HG02973 (cell line): ENCODE data around the gene FGGY.

Experiments
- ATAC-seq: cut with Tn5 transposase; IDR thresholded peaks from one replicate; pipeline ENCODE4 v1.9.1; 2021; ENCODE audit warnings: moderate library complexity; ENCODE audit not compliant: unreplicated experiment

Gene FGGY

GRCh38 chr1:59378621-59379370, 81.9 kb downstream of the FGGY start:
- ATAC-seq, result no peak

DNA sequence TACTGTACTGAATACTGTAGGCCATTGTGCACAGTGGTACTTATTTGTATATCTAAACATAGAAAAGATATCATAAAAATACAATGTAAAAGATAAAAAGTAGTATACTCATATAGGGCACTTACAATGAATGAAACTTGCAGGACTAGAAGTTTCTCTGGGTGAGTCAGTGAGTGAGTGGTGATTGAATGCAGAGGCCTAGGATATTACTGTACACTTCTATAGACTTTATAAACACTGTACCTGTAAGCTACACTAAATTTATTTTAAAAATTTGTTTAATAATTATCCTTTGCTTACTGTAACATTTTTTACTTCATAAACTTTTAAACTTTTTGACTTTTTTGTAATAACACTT, 82.5 kb downstream of the FGGY start:
- no peak for ATAC-seq

DNA sequence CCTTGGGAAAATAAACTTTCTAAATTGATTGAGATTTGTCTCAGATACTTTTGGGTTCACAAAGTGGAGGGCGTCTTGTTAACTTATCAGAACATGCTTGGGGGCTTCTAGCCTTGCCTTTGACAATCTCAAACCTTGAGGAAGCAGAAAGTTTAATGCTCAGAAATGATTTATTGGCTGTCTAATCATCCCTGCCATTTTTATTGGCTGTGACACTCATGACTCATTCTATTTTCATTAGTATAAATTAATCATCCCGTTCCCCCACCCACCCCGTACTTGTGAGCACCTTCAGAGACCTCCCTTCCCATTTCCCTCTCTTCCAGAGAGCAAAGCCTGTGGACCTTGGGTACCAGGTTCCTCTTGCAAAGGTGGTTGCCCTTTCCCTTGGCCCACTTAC, 87.1 kb downstream of the FGGY start:
- no peak for ATAC-seq

DNA sequence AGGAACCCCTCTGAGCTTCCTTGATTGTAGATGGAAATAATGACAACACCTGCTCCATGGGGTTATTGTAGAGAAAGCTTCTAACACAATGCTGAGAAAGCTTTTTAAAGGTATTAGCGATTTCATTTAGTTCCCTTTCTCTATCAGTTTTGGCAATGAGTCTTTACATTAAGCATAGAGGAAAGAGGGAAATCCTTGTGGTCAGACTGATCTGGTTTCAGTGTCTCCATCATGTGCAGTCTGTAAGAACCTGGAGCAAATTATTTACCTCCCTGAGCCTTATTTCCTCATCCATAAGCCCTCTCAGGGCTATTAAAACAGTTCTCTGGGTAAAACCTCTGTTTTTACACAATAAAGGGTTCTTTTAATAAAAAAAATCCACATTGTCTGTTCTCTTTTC, 87.5 kb downstream of the FGGY start:
- no peak for ATAC-seq

DNA sequence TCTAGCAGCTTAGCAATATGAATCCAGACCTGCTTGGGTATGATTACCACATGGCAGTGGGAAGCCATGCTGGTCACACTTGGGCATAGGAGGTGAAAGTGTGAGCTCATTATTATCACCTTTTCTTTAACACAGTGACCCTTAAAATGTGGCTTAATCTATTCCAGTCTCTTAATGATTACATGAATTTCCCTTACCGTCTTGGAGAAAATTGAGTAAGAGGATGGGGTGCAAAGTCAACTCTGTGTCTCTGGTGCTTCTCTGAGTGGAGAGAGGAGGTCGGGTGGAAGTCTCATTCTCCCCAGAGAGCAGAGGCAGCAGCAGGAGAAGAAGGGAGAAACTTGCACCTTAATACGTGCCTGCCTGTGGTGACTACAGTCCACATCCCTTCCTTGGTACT, 91.3 kb downstream of the FGGY start:
- no peak for ATAC-seq

GRCh38 chr1:59389847-59390246, 93.0 kb downstream of the FGGY start:
- no peak for ATAC-seq

DNA sequence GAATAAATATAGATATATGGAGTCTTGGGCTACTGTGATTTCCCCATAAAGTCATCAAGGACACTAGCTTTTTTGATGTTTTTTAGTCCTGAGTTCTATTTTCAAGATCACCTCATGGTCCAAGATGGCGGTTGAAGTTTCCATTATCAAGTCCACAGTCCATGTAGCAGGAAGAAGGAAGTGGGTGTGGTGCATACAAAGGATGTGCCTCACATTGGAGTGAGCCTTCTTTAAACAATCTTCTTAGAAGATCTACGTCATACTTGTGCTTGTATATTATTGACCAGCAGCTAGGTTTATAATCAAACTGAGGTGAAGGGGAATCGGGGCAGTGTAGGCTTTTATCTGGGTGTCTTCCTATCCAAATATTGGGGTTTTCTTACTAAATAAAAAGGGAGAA, 93.4 kb downstream of the FGGY start:
- ATAC-seq, result no peak

DNA sequence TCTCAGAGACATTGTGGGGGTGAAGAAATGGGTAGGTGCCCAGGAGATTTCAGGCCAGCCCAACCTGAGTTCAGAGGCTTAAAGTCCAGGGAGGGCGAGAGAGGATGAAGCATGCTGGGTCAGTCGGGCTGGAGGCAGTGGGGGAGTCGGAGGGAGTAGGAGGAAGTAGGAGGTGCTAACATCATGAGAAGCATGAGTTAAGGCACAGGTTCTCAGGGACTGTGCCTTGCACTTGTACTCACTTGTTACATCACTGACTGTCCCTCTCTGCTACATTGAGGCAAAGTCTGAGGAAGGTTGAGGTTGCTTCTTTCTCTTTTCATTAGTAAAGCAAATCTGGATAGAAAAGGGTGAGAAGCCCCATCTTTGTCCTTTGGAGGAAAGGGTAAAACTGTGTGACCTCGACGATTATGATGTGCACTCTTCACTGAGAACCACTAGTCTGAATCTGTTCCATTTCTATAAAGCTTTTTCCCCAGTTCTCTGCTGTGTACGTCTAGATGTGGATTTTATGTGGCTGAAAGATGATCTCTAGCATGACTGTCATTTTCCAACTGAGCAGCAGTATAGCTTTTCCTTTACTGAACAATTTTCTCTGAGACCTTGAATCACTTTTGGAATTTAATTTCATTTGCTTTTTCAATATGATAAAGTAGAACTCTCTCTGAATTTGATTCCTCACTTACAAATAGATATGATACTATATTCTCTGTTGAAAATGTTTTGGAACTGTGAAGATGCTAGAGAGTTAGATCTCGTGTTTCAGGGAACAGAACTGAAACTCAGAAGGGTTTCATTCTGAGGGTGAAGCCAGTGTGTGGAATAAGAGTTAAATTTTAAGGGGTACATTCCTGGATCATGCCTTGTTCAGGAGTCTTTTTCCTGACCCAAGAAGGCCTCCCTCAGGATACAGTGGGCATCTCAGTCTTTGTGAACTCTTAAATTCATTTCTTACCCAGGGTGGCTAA, 94.6 kb downstream of the FGGY start:
- ATAC-seq, result peak; percentile 50

DNA sequence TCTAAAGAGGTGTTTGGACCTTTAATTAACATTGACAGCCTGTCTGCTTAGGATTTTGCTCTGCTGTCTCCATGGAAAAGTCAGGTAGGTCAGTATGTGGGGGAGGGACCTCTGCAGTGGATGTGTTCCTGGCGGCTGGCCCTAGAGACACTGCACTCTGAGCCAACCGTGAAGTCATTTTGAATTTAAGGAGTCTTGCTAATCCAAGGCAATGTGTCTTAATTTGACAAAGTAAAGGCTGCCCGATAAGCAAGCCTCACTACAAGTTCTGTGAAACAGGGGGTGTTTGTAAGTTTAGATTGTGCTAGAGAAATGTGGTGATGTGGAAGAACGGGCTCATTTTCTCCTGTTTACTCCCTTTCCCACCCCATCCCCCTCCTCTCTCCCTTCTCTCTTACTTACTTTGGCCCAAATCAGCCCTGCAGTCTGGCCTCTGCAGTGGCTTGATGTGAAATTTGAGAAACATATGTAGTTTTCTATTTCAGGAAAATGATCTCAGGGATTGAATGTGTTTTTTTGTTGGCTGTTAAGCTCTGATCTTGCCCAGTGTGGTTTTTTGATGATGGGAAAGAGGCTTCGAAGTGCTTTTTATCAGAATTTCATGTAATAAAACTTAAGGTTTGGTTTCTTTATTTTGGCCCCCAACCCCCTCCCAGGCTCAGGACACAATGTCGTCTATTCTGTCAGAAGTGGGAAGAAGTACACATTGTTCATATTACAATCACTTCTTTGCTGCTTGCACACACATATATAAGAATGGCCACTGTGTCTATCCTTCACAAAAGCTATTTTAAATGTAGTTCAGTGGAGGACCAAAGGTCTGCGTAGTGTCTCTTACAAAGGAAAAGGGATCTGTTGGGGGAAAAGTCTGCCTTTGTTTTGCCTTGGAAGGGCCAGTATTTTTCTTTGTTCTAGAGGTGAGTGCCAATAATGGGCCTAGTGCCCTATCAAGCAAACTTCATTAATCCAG, 96.6 kb downstream of the FGGY start:
- ATAC-seq, result no peak

DNA sequence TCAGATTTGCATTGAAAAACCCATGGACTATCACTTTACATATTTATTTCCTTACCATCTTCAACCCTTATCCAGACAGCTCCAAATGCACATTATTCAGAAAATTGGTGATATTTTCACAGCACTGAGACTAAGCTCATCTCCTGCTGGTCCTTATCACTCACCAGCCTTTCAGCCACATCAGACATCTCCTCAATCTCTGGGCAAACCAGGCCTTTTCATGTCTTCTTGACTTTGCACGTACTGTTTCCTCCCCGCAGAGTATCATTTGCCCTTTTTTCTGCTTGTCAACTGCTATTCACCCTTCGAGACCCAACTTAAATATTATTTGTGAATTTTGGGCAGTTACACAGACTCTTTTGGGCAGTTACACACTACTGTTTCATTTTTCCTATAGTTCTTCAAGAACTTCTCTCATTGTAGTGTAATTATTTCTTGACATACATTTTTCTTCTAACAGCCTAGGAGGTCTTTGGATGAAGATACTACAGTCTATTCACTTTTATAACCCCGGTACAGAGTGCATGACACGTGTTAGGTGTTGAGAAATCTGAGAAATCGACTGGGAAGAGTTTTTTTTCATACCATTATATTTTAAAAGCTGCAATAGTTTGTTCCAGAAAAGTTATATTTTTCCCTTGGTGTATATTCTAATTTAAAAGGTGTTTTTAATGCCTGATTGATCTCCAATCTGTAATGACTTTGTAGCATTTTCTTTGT, 98.0 kb downstream of the FGGY start:
- ATAC-seq, result no peak

DNA sequence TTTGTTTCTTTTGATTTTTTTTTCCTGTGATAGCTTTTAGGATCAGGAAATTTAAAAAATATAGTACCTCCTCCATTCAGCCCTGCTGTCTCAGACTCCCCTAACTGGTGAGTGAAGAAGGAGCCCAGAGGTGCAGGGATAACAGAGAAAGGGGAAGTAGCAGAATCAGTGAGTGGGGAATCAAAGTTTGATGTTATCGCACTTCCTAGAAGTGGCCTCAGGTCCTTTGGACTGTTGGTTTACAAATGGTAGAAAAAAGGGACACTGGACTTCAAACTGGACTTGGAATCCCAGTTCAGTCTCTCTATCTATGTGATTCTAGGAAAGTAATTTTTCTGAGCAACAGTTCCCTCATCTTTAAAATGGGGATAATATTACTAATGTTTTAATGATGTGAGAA, 99.5 kb downstream of the FGGY start:
- ATAC-seq, result no peak

DNA sequence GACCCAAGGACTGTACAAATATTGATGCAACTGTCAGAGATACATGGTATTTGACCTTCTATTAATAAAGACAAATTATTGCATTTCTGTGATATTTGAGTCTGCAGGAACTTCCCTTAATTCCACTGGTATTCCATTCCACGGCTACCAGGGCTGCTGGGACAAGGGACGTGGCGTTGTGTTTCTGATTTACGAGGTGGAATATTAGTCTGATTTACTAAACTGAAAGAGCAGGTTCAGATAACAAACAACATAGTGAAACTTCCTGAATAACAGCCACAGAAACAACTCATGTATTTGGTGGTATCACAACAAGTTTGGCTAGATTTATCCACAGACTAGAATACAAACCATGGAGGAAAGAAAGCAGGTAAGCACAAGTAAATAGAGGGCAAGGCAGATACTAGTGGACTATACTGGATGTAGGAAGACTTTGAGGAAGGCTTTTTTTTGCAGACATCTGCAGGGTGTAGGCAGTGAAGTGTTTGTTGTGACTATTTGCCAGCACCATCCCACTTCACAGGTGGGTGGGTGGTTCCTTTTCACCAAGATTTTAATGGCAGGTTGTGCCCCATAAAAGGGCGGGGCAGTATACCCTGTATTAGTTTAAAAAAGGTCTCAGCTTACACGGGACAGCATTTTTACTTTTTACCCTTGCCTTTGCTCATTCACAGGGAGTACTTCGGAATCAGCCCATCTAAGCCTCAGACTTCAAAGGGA, 100.4 kb downstream of the FGGY start:
- no peak for ATAC-seq

GRCh38 chr1:59399642-59400041, 102.7 kb downstream of the FGGY start:
- ATAC-seq, result no peak

- ATAC-seq, result no peak
These were observed 104.7 kb downstream of the FGGY start for GRCh38 chr1:59401581-59401980.

GRCh38 chr1:59404796-59405195, 107.9 kb downstream of the FGGY start:
- no peak for ATAC-seq

DNA sequence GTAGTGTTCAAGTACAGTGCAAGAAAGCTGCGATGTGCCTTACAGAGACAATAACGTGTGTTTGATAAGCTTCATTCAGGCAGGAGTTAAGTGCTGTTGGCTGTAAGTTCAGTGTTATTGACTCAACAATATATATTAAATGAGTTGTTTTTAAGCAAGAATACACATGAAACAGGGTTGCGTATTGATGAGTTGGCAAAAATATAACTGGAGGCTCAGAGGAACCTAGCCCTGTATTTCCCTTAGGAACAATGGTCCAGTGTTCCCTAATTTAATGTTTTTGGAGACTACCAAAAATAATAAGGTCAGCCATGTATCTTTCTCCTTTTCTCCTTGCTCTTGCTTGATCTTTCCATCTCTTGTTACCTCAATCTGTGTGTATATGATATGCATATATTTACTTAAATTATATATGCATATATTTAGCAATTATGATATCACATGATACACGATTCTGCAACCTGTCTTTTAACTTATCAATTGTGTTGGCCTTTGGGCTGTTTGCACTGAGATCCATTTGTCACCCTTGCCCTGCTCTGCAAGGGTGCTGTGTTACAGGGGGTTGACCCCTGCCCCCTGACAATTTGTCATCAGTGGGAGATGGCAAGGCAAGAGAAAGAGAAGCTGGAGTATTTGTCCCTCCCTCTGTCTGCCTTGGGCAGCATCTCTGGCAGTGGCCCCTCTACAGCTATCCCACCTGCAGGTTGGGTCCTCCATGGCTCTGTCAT, 109.7 kb downstream of the FGGY start:
- no peak for ATAC-seq

- no peak for ATAC-seq
These were observed 111.8 kb downstream of the FGGY start for GRCh38 chr1:59408608-59409240.

DNA sequence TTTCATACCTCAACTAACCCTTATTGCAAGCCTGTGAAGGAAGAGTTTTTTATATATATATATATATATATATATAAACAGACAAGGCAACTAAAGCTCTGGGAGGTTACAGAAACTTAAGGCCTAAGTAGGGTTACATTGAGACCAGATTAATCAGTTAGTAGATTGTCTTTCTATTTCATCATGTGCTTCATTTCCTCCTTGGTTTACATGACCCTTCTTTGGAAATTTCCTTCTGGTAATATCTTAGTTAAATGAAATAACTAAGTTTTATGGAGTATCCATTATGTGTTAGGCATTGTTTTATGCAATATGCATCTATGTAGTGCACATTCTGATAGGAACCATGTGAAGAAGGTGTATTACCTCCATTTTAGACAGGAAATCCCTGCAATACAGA, 112.7 kb downstream of the FGGY start:
- ATAC-seq, result no peak

DNA sequence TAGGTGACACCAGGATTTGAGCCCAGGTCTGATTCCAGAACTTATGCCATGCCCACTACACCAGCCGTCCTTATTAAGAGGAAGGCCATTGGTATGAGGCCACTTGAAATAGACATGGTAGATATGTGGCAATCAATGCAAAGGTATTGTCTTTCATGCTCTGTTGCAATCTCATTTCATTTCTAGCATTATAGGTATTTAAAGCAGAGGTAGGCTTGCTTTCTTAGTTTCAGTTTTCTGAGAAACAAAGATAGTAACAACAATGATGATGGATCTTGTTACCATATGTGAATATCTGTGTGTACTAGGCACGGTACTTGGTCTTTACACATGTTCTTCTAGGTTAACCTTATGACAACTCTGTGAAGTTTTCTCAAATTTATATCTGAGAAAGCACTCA, 113.1 kb downstream of the FGGY start:
- ATAC-seq, result no peak
